Esophagus (tissue), 2 donors: Measurements from ENCODE around the gene NPRL2. TPM values are rescaled to one million over a fixed set of nuclear protein-coding genes. Genes with fewer than 3 reads are reported as not detected.

Experiments
- H3K27ac ChIP-seq, 2 donors: one replicate each; pipeline ENCODE4 v1.5.1; 2013; ENCODE audit warnings: low read depth in 2 of 2, mild to moderate bottlenecking in 2 of 2, inconsistent platforms in 1 of 2, low read length in 1 of 2, moderate library complexity in 1 of 2
- H3K27me3 ChIP-seq, 2 donors: one replicate each; pipeline ENCODE4 v1.6.1; 2013; ENCODE audit warnings: low read length in 2 of 2, control low read depth in 1 of 2, mild to moderate bottlenecking in 1 of 2; ENCODE audit not compliant: insufficient read depth in 2 of 2, control insufficient read depth in 1 of 2
- H3K36me3 ChIP-seq, 2 donors: one replicate each; pipeline ENCODE4 v1.6.1; 2013; ENCODE audit warnings: low read length in 1 of 2; ENCODE audit not compliant: control insufficient read depth in 2 of 2, insufficient read depth in 2 of 2
- H3K4me1 ChIP-seq, 2 donors: one replicate each; pipeline ENCODE4 v1.6.1; 2013; ENCODE audit warnings: low read length in 1 of 2; ENCODE audit not compliant: control insufficient read depth in 2 of 2, insufficient read depth in 2 of 2
- H3K4me3 ChIP-seq, 2 donors: one replicate each; pipeline ENCODE4 v1.5.1; 2013; ENCODE audit warnings: low read length in 2 of 2, mild to moderate bottlenecking in 2 of 2, low read depth in 1 of 2, moderate library complexity in 1 of 2
- H3K9me3 ChIP-seq, 2 donors: one replicate each; pipeline ENCODE4 v1.6.1; 2013; ENCODE audit warnings: mild to moderate bottlenecking in 2 of 2, low read depth in 1 of 2, low read length in 1 of 2, moderate library complexity in 1 of 2; ENCODE audit not compliant: control insufficient read depth in 2 of 2, insufficient read depth in 1 of 2
- WGBS, 2 donors: extraction: QIAGEN DNeasy Blood & Tissue Kit; methylation state at CpG; one replicate each; pipeline ENCODE4 v1.1.7; 2013; 5-methylcytosine and 5-hydroxymethylcytosine counted together
- polyA plus RNA-seq, 2 donors: library from polyadenylated mRNA; stranded (reverse); fragments of 200-250 nt; gene quantifications; one replicate each; pipeline ENCODE4 v1.2.3, GENCODE V29; 2013
- donor health status: healthy with polysubstance abuse.
- donor health status: Bipolar disorder and iron deficiency.

NPRL2 gene
- polyA plus RNA-seq, 2 donors, result 14.9 to 16.4 TPM

DNA sequence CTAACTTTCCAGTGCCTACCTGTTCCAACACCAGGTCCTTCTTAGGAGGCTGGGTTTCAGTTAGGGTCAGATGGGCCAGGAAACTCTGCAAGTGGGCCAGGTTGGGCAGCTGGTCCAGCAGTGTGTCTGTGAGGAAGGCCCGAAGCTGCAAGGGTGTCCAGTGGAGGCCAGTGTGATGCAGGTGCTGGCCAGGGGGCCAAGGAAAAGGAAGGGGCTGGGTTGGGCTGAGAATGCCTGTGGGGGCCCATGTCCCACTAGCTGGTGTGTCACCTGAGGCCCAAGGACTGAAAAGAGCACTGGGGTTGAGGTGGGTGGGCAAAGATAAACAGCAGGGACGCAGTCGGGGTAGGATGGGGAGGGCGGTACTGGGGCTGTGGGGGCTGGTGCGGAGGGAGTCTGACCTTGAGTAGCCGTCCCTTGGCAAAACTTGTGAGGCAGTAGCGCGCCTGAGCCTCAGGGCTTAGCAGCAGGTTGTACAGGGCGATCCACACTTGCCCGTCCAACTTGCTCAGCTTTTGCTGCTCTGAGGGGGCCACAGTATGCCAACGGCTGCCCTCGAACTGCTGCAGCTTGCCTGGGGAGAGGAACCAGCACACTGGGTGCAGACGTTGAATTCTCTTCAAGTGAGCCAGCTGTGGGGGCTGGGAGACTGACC is 8.5 kb downstream of the NPRL2 start:
- peaks cover 15 to 27% of the 10 kb centered on the region in 2 donors for H3K4me1 ChIP-seq

DNA sequence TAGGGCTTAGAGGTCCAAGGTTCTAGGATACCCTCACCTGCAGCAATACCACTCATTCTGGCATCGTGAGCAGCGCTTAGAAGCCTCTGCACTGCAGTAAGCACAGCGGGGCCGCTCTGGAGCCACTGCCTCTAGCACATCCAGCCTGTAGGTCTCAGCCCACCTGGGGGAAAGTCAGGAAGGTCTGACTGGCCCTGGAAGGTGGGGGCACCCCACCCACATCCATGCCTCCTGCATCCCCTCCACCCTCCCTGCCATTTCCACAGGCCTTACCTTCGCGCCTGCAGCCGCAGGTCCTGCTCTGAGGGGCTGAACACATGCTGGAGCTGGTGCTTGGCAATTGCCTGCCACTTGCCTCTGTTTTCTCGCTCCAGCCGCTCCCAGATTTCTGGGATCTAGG is 9.0 kb downstream of the NPRL2 start:
- Histone ChIP-seq H3K36me3 (no peaks in the 10 kb centered on the region), H3K9me3 (no peaks in the 10 kb centered on the region), H3K4me3 (peak overlapping the region in 1 of 2 donors; percentile 1), H3K4me1 (peaks cover 15 to 28% of the 10 kb centered on the region in 2 donors), H3K27ac (peak overlapping the region in 1 of 2 donors; percentile 78), H3K27me3 (no peaks in the 10 kb centered on the region)
- 87 to 92% methylated on average over 9 of the region's 9 CpGs for WGBS, 2 donors

More for the DNA sequence above, 8.5 kb downstream of the NPRL2 start:
- Histone ChIP-seq H3K4me3 (no peak overlapping the region), H3K9me3 (no peaks in the 10 kb centered on the region), H3K27me3 (no peaks in the 10 kb centered on the region), H3K36me3 (no peaks in the 10 kb centered on the region), H3K27ac (no peak overlapping the region)
- WGBS, 2 donors, result 79 to 86% methylated on average over 13 of the region's 13 CpGs

DNA sequence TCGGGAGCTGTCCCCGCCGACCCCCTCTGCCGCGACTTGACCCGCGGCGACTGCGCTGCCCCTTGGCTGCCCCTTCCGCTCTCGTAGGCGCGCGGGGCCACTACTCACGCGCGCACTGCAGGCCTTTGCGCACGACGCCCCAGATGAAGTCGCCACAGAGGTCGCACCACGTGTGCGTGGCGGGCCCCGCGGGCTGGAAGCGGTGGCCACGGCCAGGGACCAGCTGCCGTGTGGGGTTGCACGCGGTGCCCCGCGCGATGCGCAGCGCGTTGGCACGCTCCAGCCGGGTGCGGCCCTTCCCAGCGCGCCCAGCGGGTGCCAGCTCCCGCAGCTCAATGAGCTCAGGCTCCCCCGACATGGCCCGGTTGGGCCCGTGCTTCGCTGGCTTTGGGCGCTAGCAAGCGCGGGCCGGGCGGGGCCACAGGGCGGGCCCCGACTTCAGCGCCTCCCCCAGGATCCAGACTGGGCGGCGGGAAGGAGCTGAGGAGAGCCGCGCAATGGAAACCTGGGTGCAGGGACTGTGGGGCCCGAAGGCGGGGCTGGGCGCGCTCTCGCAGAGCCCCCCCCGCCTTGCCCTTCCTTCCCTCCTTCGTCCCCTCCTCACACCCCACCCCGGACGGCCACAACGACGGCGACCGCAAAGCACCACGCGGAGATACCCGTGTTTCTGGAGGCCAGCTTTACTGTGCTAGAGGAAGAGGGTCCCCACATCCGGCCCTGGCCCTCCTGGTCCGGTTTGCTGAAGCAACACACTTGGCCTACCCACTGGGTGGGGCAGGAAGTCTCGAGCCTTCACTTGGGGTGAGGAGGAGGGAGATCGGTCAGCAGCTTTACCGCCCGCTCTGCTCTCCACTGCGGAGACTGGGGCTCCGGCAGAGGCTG is 9.9 kb downstream of the NPRL2 start, which contains the start of gene RASSF1:
RASSF1 (minus strand) TSS at position 389 of the 882 bp plus-strand sequence; CDS start at position 358, 31 bp downstream.
- Histone ChIP-seq H3K9me3 (no peaks in the 10 kb centered on the region), H3K27me3 (no peaks in the 10 kb centered on the region), H3K4me1 (peaks cover 15 to 26% of the 10 kb centered on the region in 2 donors), H3K4me3 (peak within 1 kb of the TSS; percentile 40 to 58), H3K27ac (peak within 1 kb of the TSS; percentile 78 to 79), H3K36me3 (no peaks in the 10 kb centered on the region)
- 4 to 7% methylated on average over 64 to 85 of the region's 85 CpGs for WGBS, 2 donors

DNA sequence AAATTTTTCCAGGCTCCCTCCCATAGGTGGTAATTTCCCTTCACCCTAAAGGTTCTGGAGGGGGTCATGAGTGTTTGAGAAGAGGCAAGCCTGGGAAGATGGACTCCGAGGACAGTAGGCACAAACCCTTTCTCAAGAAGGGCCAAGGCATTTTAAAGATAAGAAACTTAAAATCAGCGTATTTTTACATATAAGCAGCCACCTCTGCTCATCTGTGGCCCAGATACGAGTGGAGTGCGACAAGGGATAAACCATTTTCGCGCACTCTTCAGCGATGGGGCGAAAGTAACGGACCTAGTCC is 10.5 kb downstream of the NPRL2 start:
- Histone ChIP-seq H3K9me3 (no peaks in the 10 kb centered on the region), H3K4me1 (peaks cover 12 to 22% of the 10 kb centered on the region in 2 donors)
- 22 to 23% methylated on average over 9 of the region's 9 CpGs for whole genome bisulfite sequencing, 2 donors

DNA sequence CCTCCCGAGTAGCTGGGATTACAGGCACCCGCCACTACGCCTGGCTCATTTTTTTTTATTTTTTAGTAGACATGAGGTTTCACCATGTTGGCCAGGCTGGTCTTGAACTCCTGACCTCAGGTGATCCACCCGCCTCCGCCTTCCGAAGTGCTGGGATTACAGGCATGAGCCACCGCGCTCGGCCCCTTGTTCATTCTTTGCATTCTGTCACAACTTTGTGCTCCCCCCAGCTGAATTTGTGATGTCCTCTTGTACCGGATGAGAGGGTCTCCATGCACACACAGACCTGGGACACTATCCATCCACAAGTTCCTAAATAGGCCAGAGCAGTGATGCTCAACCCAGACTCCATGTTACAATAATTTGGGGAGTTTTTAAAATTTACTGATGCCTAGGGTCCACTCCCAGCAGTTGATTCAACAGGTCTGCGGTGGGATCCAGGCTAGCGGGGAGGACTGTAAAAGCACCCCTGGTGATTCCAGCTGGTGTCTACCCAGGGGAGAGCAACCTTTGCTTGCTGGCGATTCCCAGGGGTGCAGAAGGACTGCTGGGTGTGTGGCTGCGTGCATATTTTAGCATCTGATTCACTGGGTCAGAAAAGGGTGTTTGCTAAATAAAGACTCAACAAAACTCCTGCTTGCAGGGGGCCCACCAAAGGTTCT is 11.0 kb downstream of the NPRL2 start:
- 70 to 77% methylated on average over 14 of the region's 14 CpGs for WGBS, 2 donors
- Histone ChIP-seq H3K9me3 (no peaks in the 10 kb centered on the region), H3K4me1 (peaks cover 12 to 22% of the 10 kb centered on the region in 2 donors), H3K27ac (peak overlapping the region; percentile 78 to 79), H3K4me3 (peak overlapping the region; percentile 40 to 58), H3K36me3 (no peaks in the 10 kb centered on the region), H3K27me3 (no peaks in the 10 kb centered on the region)

More for the DNA sequence above, 10.5 kb downstream of the NPRL2 start:
- no peaks in the 10 kb centered on the region for H3K27me3 ChIP-seq
- H3K27ac ChIP-seq, result peak overlapping the region; percentile 78 to 79
- H3K4me3 ChIP-seq, result peak overlapping the region; percentile 40 to 58
- H3K36me3 ChIP-seq, result no peaks in the 10 kb centered on the region

DNA sequence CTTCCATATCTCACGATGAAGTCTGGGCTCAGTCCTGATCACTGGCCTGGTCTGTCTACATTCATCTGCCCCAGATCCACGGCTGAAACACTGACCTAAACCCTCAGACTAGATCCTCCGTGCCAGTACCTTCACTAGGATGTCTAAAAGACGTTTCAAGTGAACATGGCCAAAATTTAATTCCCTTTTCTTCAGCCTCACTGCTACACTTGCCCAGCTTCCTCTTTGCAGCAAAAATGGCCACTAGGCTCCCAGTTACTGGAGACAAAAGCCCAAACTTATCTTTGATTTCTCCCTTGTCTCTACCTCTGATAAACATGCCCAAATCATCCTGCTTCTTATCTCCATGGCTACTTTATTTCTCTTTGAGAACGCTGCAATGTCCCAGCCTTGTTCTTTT is 11.6 kb downstream of the NPRL2 start:
- WGBS, 2 donors, result 62 to 68% methylated on average over 5 of the region's 5 CpGs
- Histone ChIP-seq H3K4me1 (peaks cover 12 to 22% of the 10 kb centered on the region in 2 donors), H3K27ac (peak overlapping the region; percentile 30 to 98), H3K27me3 (no peaks in the 10 kb centered on the region), H3K9me3 (no peaks in the 10 kb centered on the region), H3K4me3 (peak overlapping the region in 1 of 2 donors; percentile 13), H3K36me3 (no peaks in the 10 kb centered on the region)

DNA sequence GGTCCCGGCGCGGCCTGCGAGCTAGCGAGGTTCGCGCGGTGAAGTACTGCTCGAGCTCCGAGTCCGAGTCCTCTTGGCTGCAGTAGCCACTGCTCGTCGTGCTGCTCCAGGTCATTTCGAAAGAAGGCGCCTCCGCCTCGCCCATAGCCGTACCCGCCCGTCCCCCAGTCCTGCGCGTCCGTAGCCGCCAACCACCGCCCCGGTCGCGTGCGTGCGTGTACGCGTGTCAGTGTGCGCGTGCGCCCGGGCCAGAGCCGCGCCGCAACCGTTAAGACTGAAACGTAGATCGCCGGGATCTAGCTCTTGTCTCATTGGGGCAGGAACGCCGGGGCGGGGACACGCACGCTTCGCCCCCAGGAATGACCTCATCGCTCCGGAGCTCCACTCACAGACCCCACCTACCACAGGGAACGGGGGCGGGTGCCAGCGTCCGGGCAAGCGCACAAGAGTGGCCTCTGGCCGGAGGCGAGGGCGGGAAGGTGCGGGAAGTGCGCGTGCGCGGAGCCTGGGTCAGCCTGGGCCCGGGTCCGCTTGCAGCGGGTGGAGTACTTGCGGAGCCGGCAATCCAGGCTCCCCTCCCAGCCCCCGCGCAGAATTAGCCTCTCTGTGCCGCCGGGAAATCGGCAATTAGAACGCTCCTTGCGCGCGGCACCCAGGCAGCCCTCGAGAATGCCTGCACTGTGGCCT is 13.3 kb downstream of the NPRL2 start:
- Histone ChIP-seq H3K4me1 (peaks cover 12 to 19% of the 10 kb centered on the region in 2 donors), H3K4me3 (peak overlapping the region; percentile 55 to 76), H3K27me3 (no peaks in the 10 kb centered on the region), H3K36me3 (peaks cover 0 to under 1% of the 10 kb centered on the region in 2 donors), H3K27ac (peak overlapping the region; percentile 98 to 99), H3K9me3 (no peaks in the 10 kb centered on the region)
- WGBS, 2 donors, result 0 to 1% methylated on average over 68 to 79 of the region's 79 CpGs

DNA sequence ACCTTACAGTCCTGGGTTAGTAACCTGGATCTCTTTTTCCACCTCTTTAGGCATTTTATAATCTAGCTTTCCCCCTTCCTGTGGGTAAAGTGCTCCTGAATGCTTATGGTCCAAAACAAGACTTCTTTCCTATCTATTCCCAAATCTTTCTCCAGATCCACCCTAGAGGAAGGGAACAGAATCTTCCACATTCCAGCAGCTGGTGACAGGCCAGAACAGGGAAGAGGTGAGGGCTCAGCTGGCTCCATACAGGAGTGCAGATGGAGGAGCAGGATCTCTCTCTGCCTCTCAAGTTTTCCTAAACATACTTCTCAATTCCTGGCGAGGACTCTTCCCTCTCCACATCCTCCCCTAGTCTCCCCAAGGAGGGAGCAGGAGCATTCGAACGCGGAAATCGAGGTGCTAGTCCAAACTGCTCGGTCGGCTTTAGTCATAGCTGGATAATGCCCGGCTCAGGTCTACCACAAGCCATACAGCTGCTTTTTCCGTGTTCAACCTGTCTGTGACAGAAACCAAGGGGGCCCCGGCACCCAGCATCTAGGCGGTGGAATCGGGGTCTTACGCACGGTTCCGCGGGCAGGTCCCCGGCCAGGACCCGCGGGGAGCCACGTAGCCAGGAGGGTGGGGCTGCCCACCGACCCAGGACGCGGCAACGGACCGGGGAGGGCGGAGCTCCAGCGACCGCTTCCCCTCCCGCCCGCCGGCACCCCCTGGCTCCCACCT is 14.0 kb downstream of the NPRL2 start:
- Histone ChIP-seq H3K27me3 (no peaks in the 10 kb centered on the region), H3K27ac (peak overlapping the region; percentile 98 to 99), H3K4me3 (peak overlapping the region; percentile 55 to 76), H3K36me3 (peaks cover 1 to 6% of the 10 kb centered on the region in 2 donors), H3K9me3 (no peaks in the 10 kb centered on the region), H3K4me1 (peaks cover 10 to 18% of the 10 kb centered on the region in 2 donors)
- WGBS, 2 donors, result 0 to 1% methylated on average over 23 to 31 of the region's 31 CpGs
